Memory B cell (primary cell): ENCODE results near the gene RASGRF2.
"Not testable (repeated sequence)": the region's sequence is repeated elsewhere in the genome, so short reads cannot be mapped to it uniquely, and the experiment has no call there.

Experiments used
- ATAC-seq: fragments of 150-1000 bp; cut with Tn5 transposase; 2 replicates; pipeline ENCODE4 v1.10.0; 2021; ENCODE audit warnings: low read depth, mild to moderate bottlenecking, moderate library complexity
- DNase-seq, 2 donors: peaks; one replicate each; pipeline ENCODE4 v3.0.0; 2022; ENCODE audit warnings: low spot score in 2 of 2
- H3K27ac Mint-ChIP-seq: one replicate; pipeline ENCODE4 v1.8.0; 2022; ENCODE audit warnings: mild to moderate bottlenecking, moderate library complexity, mixed read lengths
- H3K27me3 Mint-ChIP-seq: one replicate; pipeline ENCODE4 v1.8.0; 2022; ENCODE audit warnings: mixed read lengths
- H3K36me3 Mint-ChIP-seq: one replicate; pipeline ENCODE4 v1.8.0; 2022; ENCODE audit warnings: mild to moderate bottlenecking, mixed read lengths
- H3K4me1 Mint-ChIP-seq: one replicate; pipeline ENCODE4 v1.8.0; 2022; ENCODE audit warnings: mixed read lengths
- H3K4me3 Mint-ChIP-seq: one replicate; pipeline ENCODE4 v1.8.0; 2022; ENCODE audit warnings: mild to moderate bottlenecking, moderate library complexity, mixed read lengths
- H3K9me3 Mint-ChIP-seq: one replicate; pipeline ENCODE4 v1.8.0; 2022; ENCODE audit warnings: mixed read lengths

The RASGRF2 gene

GRCh38 chr5:81028888-81029287, 68.7 kb downstream of the RASGRF2 start:
- peaks cover 20% of the 10 kb centered on the region for H3K27me3 Mint-ChIP-seq
- peaks cover 15% of the 10 kb centered on the region for H3K9me3 Mint-ChIP-seq
- H3K4me1 Mint-ChIP-seq, H3K27ac Mint-ChIP-seq, DNase-seq, H3K36me3 Mint-ChIP-seq, ATAC-seq, H3K4me3 Mint-ChIP-seq: not testable (repeated sequence)

- Mint-ChIP-seq H3K27me3 (peaks cover 20% of the 10 kb centered on the region), H3K9me3 (peaks cover 15% of the 10 kb centered on the region)
- H3K36me3 Mint-ChIP-seq, DNase-seq, H3K4me3 Mint-ChIP-seq, ATAC-seq, H3K4me1 Mint-ChIP-seq, H3K27ac Mint-ChIP-seq: not testable (repeated sequence)
Observed at GRCh38 chr5:81029736-81030135, 69.6 kb downstream of the RASGRF2 start.

GRCh38 chr5:81030236-81031034, 70.3 kb downstream of the RASGRF2 start:
- not testable (repeated sequence) for H3K36me3 Mint-ChIP-seq, ATAC-seq, H3K27ac Mint-ChIP-seq, H3K4me1 Mint-ChIP-seq, DNase-seq, H3K4me3 Mint-ChIP-seq
- H3K27me3 Mint-ChIP-seq = peaks cover 16% of the 10 kb centered on the region
- peaks cover 15% of the 10 kb centered on the region for H3K9me3 Mint-ChIP-seq

GRCh38 chr5:81035522-81035921, 75.4 kb downstream of the RASGRF2 start:
- Mint-ChIP-seq H3K4me1 (no peaks in the 10 kb centered on the region), H3K4me3 (no peak overlapping the region), H3K36me3 (peaks cover 1% of the 10 kb centered on the region), H3K27ac (no peak overlapping the region), H3K27me3 (peaks cover 2% of the 10 kb centered on the region), H3K9me3 (peaks cover 5% of the 10 kb centered on the region)
- ATAC-seq = no peak
- DNase-seq = no peak

- H3K27me3 Mint-ChIP-seq = peaks cover 3% of the 10 kb centered on the region
- H3K36me3 Mint-ChIP-seq = peaks cover 1% of the 10 kb centered on the region
- peaks cover 2% of the 10 kb centered on the region for H3K9me3 Mint-ChIP-seq
- H3K27ac Mint-ChIP-seq = no peak overlapping the region
- DNase-seq = no peak
- no peak for ATAC-seq
- H3K4me1 Mint-ChIP-seq = no peaks in the 10 kb centered on the region
- H3K4me3 Mint-ChIP-seq = no peak overlapping the region
Observed at GRCh38 chr5:81038495-81038894, 78.3 kb downstream of the RASGRF2 start.

GRCh38 chr5:81044868-81045267, 84.7 kb downstream of the RASGRF2 start:
- H3K9me3 Mint-ChIP-seq = no peaks in the 10 kb centered on the region
- no peaks in the 10 kb centered on the region for H3K4me1 Mint-ChIP-seq
- no peaks in the 10 kb centered on the region for H3K36me3 Mint-ChIP-seq
- peaks cover 7% of the 10 kb centered on the region for H3K27me3 Mint-ChIP-seq
- H3K27ac Mint-ChIP-seq = no peak overlapping the region
- DNase-seq = no peak
- no peak for ATAC-seq
- no peak overlapping the region for H3K4me3 Mint-ChIP-seq

GRCh38 chr5:81045389-81045807, 85.2 kb downstream of the RASGRF2 start:
- ATAC-seq = no peak
- DNase-seq = no peak
- H3K9me3 Mint-ChIP-seq = no peaks in the 10 kb centered on the region
- H3K27ac Mint-ChIP-seq = no peak overlapping the region
- H3K36me3 Mint-ChIP-seq = no peaks in the 10 kb centered on the region
- H3K4me1 Mint-ChIP-seq = no peaks in the 10 kb centered on the region
- peaks cover 8% of the 10 kb centered on the region for H3K27me3 Mint-ChIP-seq
- no peak overlapping the region for H3K4me3 Mint-ChIP-seq

GRCh38 chr5:81046041-81046440, 85.9 kb downstream of the RASGRF2 start:
- no peak for DNase-seq
- H3K9me3 Mint-ChIP-seq = no peaks in the 10 kb centered on the region
- no peaks in the 10 kb centered on the region for H3K36me3 Mint-ChIP-seq
- H3K27me3 Mint-ChIP-seq = peaks cover 11% of the 10 kb centered on the region
- no peak for ATAC-seq
- no peak overlapping the region for H3K4me3 Mint-ChIP-seq
- no peaks in the 10 kb centered on the region for H3K4me1 Mint-ChIP-seq
- H3K27ac Mint-ChIP-seq = no peak overlapping the region

- H3K4me3 Mint-ChIP-seq = no peak overlapping the region
- no peaks in the 10 kb centered on the region for H3K4me1 Mint-ChIP-seq
- DNase-seq (no peak), ATAC-seq (no peak)
- no peaks in the 10 kb centered on the region for H3K9me3 Mint-ChIP-seq
- peaks cover 8% of the 10 kb centered on the region for H3K27me3 Mint-ChIP-seq
- H3K27ac Mint-ChIP-seq = no peak overlapping the region
- H3K36me3 Mint-ChIP-seq = no peaks in the 10 kb centered on the region
Observed at GRCh38 chr5:81052325-81052724, 92.2 kb downstream of the RASGRF2 start.

- DNase-seq, H3K4me1 Mint-ChIP-seq, H3K27me3 Mint-ChIP-seq, H3K36me3 Mint-ChIP-seq, H3K27ac Mint-ChIP-seq, H3K9me3 Mint-ChIP-seq, ATAC-seq, H3K4me3 Mint-ChIP-seq: not testable (repeated sequence)
Observed at GRCh38 chr5:81053282-81053681, 93.1 kb downstream of the RASGRF2 start.

GRCh38 chr5:81058121-81058520, 98.0 kb downstream of the RASGRF2 start:
- Mint-ChIP-seq H3K4me1 (no peaks in the 10 kb centered on the region), H3K9me3 (no peaks in the 10 kb centered on the region), H3K27ac (no peak overlapping the region), H3K4me3 (no peak overlapping the region), H3K36me3 (no peaks in the 10 kb centered on the region), H3K27me3 (peaks cover 4% of the 10 kb centered on the region)
- DNase-seq (no peak), ATAC-seq (no peak)

- H3K4me1 Mint-ChIP-seq = no peaks in the 10 kb centered on the region
- H3K27me3 Mint-ChIP-seq = peaks cover 9% of the 10 kb centered on the region
- H3K36me3 Mint-ChIP-seq = no peaks in the 10 kb centered on the region
- no peak for DNase-seq
- ATAC-seq = no peak
- no peak overlapping the region for H3K4me3 Mint-ChIP-seq
- peaks cover 2% of the 10 kb centered on the region for H3K9me3 Mint-ChIP-seq
- no peak overlapping the region for H3K27ac Mint-ChIP-seq
Observed at GRCh38 chr5:81065492-81065891, 105.3 kb downstream of the RASGRF2 start.

- peaks cover 2% of the 10 kb centered on the region for H3K9me3 Mint-ChIP-seq
- ATAC-seq (no peak), DNase-seq (no peak)
- no peaks in the 10 kb centered on the region for H3K36me3 Mint-ChIP-seq
- peaks cover 7% of the 10 kb centered on the region for H3K27me3 Mint-ChIP-seq
- no peak overlapping the region for H3K27ac Mint-ChIP-seq
- no peak overlapping the region for H3K4me3 Mint-ChIP-seq
- H3K4me1 Mint-ChIP-seq = no peaks in the 10 kb centered on the region
Observed at GRCh38 chr5:81066102-81066501, 105.9 kb downstream of the RASGRF2 start.

- ATAC-seq (no peak), DNase-seq (no peak)
- no peak overlapping the region for H3K4me3 Mint-ChIP-seq
- peaks cover 2% of the 10 kb centered on the region for H3K9me3 Mint-ChIP-seq
- H3K36me3 Mint-ChIP-seq = no peaks in the 10 kb centered on the region
- no peaks in the 10 kb centered on the region for H3K4me1 Mint-ChIP-seq
- peaks cover 7% of the 10 kb centered on the region for H3K27me3 Mint-ChIP-seq
- no peak overlapping the region for H3K27ac Mint-ChIP-seq
Observed at GRCh38 chr5:81067406-81067805, 107.2 kb downstream of the RASGRF2 start.

GRCh38 chr5:81068063-81068462, 107.9 kb downstream of the RASGRF2 start:
- H3K36me3 Mint-ChIP-seq = no peaks in the 10 kb centered on the region
- H3K9me3 Mint-ChIP-seq = peaks cover 2% of the 10 kb centered on the region
- no peaks in the 10 kb centered on the region for H3K4me1 Mint-ChIP-seq
- H3K27me3 Mint-ChIP-seq = peaks cover 7% of the 10 kb centered on the region
- ATAC-seq = no peak
- no peak overlapping the region for H3K27ac Mint-ChIP-seq
- H3K4me3 Mint-ChIP-seq = no peak overlapping the region
- no peak for DNase-seq
